HL-60 (cell line): ENCODE results near the gene VENTX.

Experiments
- DNase-seq, 2 experiments: peaks; one replicate each; pipeline ENCODE4 v3.0.0-alpha.2; 2010 to 2020; ENCODE audit warnings: low read depth in 1 of 2, low spot score in 1 of 2
- H3K27ac ChIP-seq: fragments of 250-450 bp; sonication (Bioruptor Pico); replicated peaks from 2 replicates; pipeline ENCODE4 v1.5.1; 2020; ENCODE audit warnings: mild to moderate bottlenecking, moderate library complexity
- H3K27me3 ChIP-seq: fragments of 250-450 bp; sonication (Bioruptor Pico); 2 replicates; pipeline ENCODE4 v1.5.1; 2021; ENCODE audit warnings: mild to moderate bottlenecking, moderate library complexity; ENCODE audit not compliant: insufficient read depth, poor library complexity, severe bottlenecking
- H3K4me3 ChIP-seq: replicated peaks from 2 replicates; pipeline ENCODE4 v1.5.1; 2011; ENCODE audit warnings: mild to moderate bottlenecking, control low read depth, low read length; ENCODE audit not compliant: insufficient read depth
- GABPA ChIP-seq: IDR thresholded peaks from 2 replicates; pipeline ENCODE4 v1.6.1; 2012; ENCODE audit warnings: low read depth
- POLR2AphosphoS5 ChIP-seq: IDR thresholded peaks from 2 replicates; pipeline ENCODE4 v1.6.1; 2012; ENCODE audit warnings: low read depth
- REST ChIP-seq: IDR thresholded peaks from 2 replicates; pipeline ENCODE4 v1.6.1; 2012; ENCODE audit warnings: low read depth; ENCODE audit not compliant: insufficient replicate concordance
- SPI1 ChIP-seq: IDR thresholded peaks from 2 replicates; pipeline ENCODE4 v1.6.1; 2012; ENCODE audit warnings: low read depth, mild to moderate bottlenecking, borderline replicate concordance
- TF ChIP-seq, protein P1 (sequence below): IDR thresholded peaks from one replicate; pipeline ENCODE4 v1.5.1; 2011; ENCODE audit warnings: low read length, control low read depth, inconsistent platforms; ENCODE audit not compliant: insufficient read depth

VENTX gene

DNA sequence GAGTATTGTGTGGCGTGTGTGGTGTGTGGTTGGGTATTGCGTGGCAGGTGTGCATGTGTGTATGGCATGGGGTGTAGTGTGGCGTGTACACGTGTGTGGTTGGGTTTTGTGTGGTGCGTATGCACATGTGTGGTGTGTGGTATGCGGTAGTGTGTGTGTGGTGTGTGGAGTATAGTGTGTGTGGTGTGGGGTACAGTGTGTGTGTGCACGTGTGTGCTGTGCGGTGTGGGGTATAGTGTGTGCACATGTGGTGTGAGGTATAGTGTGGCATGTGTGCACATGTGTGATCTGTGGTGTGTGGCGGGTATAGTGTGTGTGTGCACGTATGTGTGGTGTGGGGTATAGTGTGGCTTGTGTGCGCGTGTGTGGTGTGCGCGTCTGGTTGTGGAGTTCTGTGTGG, 28.5 kb upstream of the VENTX start:
- DNase-seq: no peak
- no peak for TF ChIP-seq GABPA
- TF ChIP-seq POLR2AphosphoS5: no peak
- no peak for TF ChIP-seq REST
- TF ChIP-seq, protein P1, sequence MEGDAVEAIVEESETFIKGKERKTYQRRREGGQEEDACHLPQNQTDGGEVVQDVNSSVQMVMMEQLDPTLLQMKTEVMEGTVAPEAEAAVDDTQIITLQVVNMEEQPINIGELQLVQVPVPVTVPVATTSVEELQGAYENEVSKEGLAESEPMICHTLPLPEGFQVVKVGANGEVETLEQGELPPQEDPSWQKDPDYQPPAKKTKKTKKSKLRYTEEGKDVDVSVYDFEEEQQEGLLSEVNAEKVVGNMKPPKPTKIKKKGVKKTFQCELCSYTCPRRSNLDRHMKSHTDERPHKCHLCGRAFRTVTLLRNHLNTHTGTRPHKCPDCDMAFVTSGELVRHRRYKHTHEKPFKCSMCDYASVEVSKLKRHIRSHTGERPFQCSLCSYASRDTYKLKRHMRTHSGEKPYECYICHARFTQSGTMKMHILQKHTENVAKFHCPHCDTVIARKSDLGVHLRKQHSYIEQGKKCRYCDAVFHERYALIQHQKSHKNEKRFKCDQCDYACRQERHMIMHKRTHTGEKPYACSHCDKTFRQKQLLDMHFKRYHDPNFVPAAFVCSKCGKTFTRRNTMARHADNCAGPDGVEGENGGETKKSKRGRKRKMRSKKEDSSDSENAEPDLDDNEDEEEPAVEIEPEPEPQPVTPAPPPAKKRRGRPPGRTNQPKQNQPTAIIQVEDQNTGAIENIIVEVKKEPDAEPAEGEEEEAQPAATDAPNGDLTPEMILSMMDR: no peak
- no peak for TF ChIP-seq SPI1
- Histone ChIP-seq H3K27ac (no peak overlapping the region), H3K27me3 (no peaks in the 10 kb centered on the region), H3K4me3 (no peak overlapping the region)

- Histone ChIP-seq H3K27ac (no peak overlapping the region), H3K4me3 (no peak overlapping the region), H3K27me3 (no peaks in the 10 kb centered on the region)
- TF ChIP-seq POLR2AphosphoS5: no peak
- TF ChIP-seq SPI1: no peak
- TF ChIP-seq GABPA: no peak
- TF ChIP-seq, protein P1: no peak
- no peak for TF ChIP-seq REST
- DNase-seq: no peak
These were observed 28.0 kb upstream of the VENTX start for GRCh38 chr10:133209641-133210040.

DNA sequence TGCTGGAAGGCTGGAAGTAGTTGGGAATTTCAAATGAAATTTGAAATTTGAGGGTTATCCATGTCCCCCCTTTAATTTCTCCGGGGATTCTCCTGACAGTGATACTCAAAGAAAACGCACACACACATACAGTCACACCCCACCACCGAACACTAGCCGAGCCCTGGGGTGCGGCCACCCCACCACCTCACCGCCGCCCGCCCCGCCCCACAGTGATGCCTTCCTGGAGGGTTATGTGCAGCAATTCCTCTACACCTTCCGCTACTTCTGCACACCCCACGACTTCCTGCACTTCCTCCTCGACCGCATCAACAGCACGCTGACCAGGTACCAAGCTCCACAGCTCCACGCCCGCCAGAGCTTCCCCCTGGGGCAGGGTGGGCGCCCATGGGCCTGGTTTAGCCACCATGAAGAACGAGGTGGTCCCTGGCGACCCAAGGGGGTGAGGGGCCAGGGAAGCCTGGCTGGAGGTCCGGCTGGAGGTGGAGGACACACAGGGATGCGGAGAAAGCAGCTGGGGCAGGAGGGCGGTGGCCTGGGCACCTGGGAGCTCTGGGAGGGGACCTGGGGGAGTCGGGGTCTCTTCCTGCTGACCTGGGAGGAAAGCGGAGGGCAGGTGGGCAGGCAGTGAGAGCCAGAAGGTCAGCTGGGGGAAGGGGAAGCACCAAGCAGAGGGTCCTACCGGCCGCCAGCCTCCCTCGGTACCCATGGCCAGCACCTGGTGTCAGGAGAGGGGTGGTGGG, 27.1 kb upstream of the VENTX start:
- Histone ChIP-seq H3K4me3 (no peak overlapping the region), H3K27me3 (no peaks in the 10 kb centered on the region), H3K27ac (no peak overlapping the region)
- no peak for DNase-seq
- TF ChIP-seq POLR2AphosphoS5: no peak
- peak; percentile 25; the same call in 1 of the 2 replicates for TF ChIP-seq SPI1

DNA sequence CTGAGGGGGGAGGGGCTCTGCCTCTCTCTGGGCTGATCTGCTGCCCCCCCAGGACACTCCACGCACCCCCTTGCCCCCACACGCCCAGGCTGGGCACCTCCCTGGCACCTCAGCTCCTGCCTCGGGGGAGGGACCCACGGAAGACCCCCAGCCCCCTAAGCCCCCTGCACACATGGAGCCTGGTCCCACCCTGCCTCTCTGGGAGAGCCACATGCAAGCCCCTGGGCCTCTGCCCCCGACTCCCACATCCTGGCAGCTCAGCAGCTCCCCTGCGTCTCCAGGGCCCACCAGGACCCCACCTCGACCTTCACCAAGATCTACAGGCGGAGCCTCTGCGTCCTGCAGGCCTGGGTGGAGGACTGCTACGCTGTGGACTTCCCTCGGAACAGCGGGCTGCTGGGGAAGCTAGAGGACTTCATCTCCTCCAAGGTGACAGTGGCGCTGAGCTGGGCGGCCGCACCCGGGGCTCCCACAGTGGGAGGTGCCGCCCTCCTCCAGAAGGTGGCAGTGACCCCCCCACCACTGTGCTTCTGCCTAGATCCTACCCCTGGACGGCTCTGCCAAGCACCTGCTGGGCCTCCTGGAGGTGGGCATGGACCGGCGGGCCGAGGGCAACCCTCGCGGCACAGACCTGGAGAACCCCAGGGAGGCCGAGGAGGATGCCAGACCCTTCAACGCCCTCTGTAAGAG, 26.4 kb upstream of the VENTX start:
- H3K4me3 ChIP-seq: no peak overlapping the region
- H3K27me3 ChIP-seq: no peaks in the 10 kb centered on the region
- DNase-seq: no peak
- no peak for TF ChIP-seq REST
- no peak for TF ChIP-seq POLR2AphosphoS5
- no peak overlapping the region for H3K27ac ChIP-seq
